Measurements from ENCODE around the gene RINL.
A peak's percentile ranks its signal among the peaks of the same experiment; 100 is the strongest.

RINL gene

GRCh38 chr19:38877781-38878574 lies at the start of gene RINL:
Gene RINL, minus strand, starts transcription at chr19:38878275. Its CDS starts 1,533 bp downstream, at chr19:38876742.
- no peak for DNase-seq (ENCODE audit: low spot score)

DNA sequence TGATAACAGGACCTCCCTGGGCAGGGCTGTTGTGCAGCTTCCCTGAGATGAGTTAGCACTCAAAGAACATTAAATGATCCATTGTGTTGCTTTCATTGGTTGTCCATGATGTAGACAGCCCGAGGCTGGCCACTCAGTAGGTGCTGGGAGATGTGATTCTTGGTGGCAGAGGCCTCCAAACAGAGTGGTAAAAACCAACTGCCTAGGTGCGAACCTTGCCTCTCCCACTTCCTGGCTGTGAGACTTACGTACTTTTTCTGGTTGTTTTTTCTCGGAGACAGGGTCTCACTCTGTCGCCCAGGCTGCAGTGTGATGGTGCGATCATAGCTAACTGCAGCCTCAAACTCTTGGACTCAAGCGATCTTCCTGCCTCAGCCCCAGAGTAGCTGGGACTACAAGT lies 46.3 kb upstream of the RINL start:
- DNase-seq (ENCODE audit: low spot score) = no peak

DNA sequence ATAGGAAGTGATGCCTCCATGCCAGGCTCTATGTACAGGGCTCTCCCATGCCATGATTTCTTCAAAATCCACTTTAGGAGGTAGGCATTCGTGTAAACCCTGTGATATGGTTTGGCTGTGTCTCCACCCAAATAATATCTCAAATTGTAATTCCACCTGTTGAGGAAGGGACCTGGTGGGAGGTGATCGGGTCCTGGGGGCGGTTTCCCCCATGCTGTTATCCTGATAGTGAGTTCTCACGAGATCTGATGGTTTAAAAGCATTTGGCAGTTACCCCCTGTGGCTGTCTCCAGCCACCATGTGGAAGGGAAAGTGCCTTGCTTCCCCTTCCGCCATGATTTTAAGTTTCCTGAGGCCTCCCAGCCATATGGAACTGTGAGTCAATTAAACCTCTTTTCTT lies 44.4 kb upstream of the RINL start:
- no peak for DNase-seq (ENCODE audit: low spot score)

- DNase-seq (ENCODE audit: low spot score) = no peak
These were observed 43.6 kb upstream of the RINL start for GRCh38 chr19:38921420-38922274.

DNA sequence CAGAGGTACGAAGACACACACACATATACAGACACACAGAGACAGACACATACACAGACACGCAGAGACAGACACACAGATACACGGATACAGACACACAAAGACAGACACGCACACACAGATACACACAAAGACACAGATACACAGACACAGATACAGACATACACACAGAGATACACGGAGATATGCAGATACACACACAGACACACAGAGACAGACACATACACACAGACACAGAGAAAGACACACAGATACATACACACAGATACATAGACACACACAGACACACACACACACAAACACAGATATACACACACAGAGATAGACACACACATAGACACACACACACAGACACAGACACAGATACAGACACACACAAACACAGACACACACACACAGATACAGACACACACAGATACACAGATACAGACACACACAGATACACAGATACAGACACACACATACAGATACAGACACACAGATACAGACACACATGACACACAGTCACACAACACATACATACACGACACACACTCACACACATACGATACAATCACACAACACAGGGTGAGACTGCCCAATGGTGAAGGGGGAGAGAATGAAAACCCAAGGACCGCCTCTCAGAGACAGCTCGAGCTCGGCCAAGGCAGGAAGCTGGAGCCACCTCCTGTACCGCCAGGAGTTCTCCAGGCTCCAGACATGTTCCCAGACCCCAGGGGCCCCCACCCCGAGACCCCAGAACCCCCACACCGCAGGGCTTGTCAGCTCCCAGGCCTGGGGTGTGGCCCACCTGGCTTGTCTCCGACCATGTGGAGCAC lies 42.7 kb upstream of the RINL start:
- no peak for DNase-seq (ENCODE audit: low spot score)

DNA sequence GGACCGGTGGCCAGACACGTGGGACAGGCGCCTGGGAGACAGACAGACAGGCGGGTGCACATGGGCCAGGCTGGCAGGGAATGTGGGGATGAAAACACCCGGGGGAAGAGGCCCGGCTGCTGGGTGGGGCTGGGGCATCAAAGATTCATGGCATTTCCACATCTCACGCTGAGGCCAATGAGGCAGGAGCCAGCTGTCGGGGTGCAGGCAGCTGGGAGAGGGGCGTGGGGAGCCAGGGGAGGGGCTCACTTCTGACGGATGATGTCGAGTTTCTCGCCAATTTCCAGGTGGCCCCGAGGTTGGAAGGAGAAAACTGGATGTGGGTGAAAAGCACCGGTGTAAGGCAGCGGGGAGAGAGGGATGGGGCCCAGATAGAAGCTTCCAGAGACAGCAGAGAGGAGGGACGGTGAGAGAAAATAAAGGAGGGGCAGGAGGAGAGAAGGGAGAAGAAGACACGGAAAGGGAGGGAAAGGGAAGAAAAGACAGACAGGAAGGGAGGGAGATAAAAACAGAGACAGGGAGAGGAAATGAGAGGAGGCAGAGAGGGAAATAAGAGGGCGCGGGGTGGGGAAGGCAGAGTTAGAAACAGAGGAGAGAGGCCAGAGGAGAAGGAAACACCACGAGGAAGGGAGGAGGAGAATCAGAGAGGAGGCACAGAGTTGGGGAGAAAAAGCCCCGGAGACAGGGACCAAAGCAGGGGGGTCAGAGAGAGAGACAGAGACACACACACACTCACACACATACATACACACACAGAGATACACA lies 41.9 kb upstream of the RINL start:
- no peak for DNase-seq (ENCODE audit: low spot score)

- DNase-seq (ENCODE audit: low spot score) = no peak
These were observed 40.5 kb upstream of the RINL start for GRCh38 chr19:38918526-38918925.

GRCh38 chr19:38917921-38918491 lies 39.9 kb upstream of the RINL start:
- peak; percentile 37 for DNase-seq (ENCODE audit: low spot score)

DNA sequence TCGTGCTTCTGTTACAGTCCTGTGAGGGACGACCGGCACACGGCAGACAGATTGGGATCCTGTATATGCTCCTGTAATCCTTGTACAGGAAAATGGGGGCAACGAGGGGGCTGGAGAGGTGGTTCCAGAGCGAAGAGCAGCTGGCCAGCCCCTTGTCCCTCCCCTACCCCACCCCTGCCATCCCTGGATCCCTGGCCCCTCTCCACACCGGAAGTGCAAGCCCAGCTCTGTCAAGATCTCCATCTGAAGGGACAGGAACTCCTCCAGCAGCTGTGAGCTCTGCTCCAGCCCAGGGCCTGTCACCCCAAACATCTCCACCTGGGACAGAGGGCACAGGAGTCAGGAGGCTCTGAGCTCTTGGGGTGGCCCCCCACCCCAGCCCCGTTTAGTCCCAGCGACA lies 39.4 kb upstream of the RINL start:
- DNase-seq (ENCODE audit: low spot score) = no peak

DNA sequence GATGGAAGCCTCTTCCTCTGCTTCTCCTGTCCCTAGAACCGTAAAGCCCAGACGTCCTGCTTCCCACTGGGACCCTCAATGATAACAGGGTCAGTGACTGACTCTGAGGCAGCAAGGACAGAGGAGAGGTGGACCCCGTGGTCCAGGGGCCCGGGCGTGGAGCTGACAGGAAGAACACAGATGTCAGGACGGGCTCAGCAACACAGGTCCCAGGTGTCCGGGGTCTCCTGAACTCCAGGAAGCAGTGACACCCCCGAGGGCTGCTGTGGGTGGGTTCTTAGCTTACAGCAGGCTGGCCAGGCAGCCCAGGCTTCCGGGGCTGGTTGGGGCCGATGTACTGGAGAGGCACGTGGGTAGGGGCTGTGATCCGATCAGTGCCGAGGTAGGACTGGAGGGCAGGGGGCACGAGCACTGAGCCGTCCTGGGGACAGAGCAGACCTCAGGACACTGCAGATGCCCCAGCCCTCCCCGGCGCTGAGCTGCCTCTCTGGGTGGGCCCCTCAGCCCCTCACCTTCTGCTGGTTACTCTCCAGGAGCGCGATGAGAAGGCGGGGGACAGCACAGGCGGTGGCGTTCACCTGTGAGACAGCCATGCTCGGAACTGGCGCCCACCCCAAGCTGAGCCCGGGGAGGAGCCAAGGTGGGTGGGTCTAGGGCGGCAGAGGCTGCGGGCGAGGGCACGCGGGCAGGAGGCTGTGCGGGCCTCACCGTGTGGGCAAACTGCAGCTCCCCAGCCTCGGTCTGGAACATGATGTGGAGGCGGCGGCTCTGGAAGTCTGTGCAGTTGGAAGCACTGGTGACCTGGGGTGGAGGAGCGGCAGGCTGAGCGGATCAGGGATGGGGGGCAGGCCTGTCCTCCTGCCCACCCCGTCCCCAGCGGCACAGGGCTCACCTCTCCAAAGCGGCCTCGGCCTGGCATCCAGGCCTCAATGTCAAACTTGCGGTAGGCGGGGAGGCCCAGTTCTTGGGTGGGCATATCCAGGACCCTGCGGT lies 37.5 kb upstream of the RINL start:
- no peak for DNase-seq (ENCODE audit: low spot score)

- DNase-seq (ENCODE audit: low spot score) = no peak
These were observed 35.9 kb upstream of the RINL start for GRCh38 chr19:38913958-38914357.

GRCh38 chr19:38912600-38913514 lies 34.8 kb upstream of the RINL start:
- DNase-seq (ENCODE audit: low spot score) = no peak

DNA sequence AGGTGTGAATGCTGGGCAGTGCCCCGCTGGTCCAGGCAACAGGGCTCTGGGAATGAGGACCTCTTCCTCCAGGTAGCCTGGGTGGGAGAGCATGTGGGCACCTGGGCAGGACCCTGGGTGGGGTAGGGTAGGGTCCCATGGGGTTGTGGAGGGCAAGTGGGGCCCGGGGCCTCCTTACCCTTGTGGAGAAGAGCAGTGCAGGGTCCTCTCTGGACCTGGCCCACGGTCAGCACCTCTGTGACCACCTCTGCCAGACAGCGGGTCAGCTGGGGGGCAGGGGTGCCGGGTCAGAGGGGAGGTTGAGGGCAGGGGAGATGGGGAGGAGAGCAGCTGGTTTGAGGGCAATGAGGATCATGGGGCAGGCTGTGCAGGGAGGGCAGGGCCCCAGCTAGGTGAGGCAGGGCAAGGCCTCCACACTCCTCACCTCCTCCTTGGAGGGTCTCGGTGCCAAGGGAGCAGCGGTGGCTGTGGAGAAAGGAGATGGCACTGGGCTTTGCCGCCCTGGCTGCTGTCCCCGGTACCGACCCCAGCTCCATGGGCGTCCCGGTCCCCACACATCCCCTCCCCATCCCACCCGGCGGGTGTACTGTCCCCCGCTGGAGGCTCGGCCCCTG lies 33.4 kb upstream of the RINL start:
- DNase-seq (ENCODE audit: low spot score) = no peak

GRCh38 chr19:38910488-38910887 lies 32.4 kb upstream of the RINL start:
- no peak for DNase-seq (ENCODE audit: low spot score)

DNA sequence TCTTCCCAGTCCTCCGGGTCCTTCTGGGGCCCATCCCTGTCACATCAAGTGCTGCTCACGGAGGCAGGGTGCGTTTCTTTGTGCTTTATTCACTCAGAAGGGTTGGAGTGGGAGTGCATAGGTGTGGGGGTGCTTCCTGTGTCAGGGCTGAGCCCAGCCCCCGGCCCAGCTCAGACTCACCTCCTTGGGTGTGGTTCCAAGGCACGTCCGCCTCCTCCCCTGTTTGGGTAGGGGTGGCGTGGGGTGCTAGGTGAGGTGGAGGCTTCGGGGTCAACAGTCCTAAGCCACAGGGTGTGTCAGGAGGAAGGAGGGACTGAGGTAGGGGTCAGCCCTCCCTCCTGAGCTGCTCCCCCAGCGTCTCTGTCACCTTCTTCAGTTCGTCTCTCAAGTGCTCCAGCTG lies 30.8 kb upstream of the RINL start:
- no peak for DNase-seq (ENCODE audit: low spot score)

DNA sequence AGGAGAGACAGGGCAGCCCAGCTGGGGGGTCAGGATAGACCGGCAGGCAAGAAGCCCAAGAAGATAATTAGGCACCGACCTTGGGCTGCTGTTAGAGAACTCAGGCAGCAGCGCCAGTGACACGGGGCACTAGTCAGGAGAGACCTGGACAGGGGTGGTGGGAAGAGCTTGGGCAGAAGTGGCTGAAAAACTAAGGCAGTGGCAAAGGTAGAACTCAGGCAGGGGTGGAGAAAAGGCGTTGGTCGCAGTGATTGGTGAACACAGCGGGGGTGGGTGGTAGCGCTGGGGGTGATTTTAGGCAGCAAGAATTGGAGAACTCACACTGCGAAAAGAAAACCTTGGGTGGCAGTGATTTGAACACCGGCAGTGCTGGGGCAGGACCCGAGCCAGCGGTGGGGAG lies 29.6 kb upstream of the RINL start:
- no peak for DNase-seq (ENCODE audit: low spot score)

DNA sequence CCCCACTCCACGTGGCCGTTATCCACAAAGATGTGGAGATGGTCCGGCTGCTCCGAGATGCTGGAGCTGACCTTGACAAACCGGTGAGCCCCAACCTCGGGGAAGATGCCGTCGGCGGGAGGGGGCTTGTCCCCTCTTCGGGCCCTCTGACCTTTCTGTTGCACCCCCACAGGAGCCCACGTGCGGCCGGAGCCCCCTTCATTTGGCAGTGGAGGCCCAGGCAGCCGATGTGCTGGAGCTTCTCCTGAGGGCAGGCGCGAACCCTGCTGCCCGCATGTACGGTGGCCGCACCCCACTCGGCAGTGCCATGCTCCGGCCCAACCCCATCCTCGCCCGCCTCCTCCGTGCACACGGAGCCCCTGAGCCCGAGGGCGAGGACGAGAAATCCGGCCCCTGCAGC lies 29.2 kb upstream of the RINL start:
- DNase-seq (ENCODE audit: low spot score) = no peak

- DNase-seq (ENCODE audit: low spot score) = no peak
These were observed 27.5 kb upstream of the RINL start for GRCh38 chr19:38905620-38906019.

All from cerebellar cortex (tissue), 1 donor.